NCI-H345 treated with DMSO at 0.1 percent for 48 hours (cell line): Measurements from ENCODE around the gene ADM2.
"Not testable (repeated sequence)": the region's sequence is repeated elsewhere in the genome, so short reads cannot be mapped to it uniquely, and the experiment has no call there.

Experiments
- DNase-seq: peaks from one replicate; lab custom pipeline; 2025; ENCODE audit not compliant: unreplicated experiment; lab: John Stamatoyannopoulos, UW

The ADM2 gene, protein sequence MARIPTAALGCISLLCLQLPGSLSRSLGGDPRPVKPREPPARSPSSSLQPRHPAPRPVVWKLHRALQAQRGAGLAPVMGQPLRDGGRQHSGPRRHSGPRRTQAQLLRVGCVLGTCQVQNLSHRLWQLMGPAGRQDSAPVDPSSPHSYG

DNA sequence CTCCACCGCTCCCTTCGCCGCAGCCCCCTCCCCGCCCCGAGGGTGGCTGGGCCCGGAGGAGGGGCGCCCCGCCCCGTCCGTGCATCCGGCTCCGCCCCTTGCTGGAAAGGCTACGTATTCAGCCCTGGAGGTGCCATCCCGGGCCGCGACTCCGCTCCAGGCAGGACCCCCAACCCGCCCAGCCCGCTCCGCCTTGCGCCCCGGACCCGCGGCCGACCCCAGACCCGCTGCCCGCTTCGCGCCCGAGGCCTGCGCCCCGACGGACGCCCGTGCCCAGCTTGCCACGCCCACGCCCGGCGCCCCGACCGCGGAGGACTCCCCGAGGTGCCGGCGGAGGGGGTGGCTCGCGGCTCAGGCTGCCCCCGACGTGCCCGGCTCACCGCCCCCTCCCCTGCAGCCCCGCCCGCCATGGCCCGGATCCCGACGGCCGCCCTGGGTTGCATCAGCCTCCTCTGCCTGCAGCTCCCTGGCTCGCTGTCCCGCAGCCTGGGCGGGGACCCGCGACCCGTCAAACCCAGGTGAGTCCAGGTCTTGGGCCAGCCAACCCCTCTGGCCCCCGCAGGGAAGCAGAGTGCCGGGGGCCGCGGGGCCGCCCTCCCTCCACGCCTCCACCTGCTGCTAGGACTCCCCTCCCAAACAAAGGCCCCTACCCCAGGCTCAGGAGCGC is at the start of gene ADM2:
TSS of gene ADM2 (plus strand) at position 104 of the 667 bp plus-strand sequence. CDS start at position 409, 305 bp downstream.
- DNase-seq = no peak

DNA sequence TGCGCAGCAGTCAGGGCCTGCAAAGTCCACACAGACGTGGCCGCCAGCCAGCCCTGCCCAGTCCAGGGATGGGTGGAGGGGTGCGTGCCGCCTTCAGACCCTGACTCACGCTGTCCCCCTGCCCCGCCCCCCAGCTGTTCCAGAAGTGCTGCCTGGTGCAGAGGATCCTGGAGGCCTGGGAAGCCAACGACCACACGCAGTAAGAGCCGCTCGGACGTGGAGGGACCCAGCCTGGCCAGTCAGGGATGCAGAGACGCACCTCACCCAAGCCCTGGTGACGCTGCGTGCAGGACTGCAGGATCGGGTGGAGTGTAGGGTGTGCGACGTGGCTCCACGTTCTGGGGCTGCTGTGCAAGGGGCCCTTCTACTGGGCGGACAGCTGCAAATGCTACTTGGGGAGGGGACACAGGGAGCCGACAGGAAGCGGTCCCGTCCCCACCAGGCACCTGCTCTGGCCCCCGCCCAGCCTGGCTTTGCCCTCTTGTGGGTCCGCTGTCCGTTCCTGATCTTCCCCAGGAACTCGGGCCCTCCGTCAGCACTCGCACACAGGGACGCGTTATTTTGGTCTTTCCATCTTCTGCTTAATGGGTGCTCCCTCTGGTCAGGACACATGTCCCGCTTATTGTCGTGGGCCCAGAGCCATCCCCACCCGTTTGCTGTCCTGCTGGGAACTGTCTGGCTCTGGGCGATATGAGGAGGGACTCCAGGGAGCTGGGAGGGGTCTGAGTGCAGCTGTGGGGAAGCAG is 49.0 kb upstream of the ADM2 start:
- DNase-seq = no peak

DNA sequence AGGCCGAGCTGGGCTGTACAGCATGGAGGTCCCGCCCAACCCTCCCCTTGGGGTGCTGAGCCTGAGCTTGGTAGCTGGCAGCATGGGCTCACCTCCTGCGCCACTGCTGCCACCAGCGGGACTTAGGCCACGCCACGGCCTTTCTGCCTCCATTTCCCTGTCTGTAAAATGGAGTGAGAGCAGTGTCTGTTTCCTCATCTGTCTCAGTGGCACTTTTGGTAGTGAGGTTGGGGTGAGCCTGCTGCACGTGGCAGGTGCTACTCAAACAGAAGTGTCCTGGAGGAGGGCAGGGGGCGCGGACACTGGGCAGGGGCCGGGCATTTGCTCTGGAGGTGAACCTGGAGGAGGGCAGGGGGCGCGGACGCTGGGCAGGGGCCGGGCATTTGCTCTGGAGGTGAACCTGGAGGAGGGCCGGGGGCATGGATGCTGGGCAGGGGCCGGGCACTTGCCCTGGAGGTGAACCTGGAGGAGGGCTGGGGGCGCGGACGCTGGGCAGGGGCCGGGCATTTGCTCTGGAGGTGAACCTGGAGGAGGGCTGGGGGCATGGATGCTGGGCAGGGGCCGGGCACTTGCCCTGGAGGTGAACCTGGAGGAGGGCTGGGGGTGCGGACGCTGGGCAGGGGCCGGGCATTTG is 48.3 kb upstream of the ADM2 start:
- not testable (repeated sequence) for DNase-seq

DNA sequence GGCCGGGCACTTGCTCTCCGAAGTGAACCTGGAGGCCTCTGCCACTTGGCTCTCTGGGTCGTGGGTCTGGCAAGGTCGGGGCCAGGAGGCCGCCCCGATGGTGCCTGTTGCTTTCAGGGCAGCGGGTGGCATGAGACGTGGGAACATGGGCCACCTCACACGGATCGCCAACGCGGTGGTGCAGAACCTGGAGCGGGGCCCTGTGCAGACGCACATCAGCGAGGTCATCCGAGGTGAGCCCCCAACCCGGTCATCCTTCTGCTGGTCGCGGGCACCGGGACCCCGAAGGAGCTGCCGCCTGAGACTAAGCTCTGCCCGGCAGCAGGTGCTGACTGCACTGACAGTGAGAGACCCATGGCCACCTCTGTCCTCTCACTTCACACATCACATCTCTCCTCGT is 46.5 kb upstream of the ADM2 start:
- no peak for DNase-seq

DNA sequence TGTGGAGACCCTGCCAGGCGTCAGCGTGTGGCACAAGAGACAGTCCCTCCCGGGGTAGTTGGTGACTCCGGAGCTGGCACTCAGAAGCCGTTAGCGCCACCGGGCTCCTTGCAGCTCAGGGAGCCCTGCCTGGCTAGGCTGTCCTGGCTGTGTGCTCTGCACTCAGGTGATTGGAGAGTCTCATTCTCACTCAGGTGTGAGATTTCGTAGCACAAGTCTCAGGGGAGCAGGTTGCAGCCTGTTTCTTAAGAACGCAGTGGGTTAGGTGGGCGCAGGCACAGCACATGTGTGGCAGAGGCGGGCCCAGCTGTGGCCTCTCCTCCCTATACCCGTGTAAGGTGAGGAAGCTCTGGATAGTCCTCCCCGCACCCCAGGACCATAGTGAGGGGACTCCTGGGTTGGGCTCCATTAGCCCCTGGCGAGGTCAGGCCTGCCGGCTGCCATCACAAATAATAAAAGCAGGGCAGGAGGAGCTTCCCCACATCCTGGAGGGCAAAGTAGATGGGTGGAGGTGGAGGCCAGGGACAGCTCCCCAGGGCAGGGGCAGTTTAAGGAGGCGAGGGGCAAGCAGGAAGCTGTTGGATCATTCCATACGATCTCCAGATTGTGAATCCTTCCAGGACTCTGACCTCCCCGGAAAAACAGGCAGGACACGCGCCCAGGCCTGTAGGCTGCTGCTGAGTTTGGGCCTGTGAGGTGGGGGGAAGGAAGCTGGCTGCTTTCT is 45.9 kb upstream of the ADM2 start:
- no peak for DNase-seq

DNA sequence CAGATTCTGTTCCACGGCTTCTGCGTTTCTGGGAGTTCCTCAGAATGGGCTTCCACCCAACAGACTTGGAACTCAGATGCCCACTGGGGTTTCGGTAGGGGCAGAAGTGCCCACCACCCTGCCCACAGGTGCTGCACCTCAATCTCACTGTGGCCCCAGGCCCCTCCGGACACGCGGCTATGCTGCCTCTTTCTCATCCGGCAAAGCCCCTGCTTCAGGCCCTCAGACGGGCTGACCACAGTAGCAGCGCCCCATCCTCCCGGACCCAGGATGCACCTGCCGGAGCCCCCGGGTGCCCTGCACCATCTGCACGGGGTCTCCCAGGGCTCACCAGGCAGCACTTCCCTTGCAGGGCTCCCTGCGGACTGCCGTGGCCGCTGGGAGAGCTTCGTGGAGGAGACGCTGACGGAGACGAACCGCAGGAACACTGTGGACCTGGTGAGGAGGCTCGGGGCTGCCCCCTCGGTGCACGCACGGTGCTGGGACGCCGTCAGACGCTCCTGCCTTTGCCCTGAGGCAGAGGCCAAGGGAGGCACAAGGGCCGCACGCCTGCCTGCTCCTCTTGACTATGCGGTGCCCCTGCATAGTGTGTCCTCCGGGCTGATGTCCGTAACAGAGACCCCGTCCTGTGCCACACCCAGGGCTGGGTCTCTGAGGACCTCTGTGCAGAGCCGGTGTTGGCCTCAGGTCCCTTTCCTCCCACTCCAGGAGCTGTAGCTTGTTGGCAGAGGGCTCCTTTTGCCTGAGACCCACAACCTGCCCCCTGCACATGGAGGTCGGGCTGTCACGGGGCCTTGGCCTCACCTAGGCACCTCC is 45.1 kb upstream of the ADM2 start:
- no peak for DNase-seq

DNA sequence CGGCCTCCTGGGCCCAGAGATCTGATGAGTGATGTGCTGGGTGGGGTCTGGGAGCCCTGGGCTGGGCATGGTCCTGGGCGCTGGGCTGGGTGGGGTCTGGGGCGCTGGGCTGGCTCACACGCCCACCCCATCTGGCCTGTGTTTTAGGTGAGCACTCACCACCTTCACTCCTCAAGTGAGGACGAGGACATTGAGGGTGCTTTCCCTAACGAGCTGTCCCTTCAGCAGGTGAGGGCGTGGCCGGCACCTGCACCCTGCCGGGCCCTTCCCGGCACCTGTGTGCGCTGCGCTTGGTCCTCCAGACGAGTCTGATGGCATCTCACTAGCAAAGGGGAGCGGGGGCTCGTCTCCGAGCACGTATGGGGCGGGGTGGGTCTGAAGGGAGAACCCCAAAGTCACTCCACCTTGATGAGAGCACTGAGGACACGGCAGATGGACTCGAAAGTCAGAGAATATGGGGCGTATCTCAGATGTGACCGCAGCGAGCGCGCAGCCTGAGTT is 44.5 kb upstream of the ADM2 start:
- DNase-seq = no peak

DNA sequence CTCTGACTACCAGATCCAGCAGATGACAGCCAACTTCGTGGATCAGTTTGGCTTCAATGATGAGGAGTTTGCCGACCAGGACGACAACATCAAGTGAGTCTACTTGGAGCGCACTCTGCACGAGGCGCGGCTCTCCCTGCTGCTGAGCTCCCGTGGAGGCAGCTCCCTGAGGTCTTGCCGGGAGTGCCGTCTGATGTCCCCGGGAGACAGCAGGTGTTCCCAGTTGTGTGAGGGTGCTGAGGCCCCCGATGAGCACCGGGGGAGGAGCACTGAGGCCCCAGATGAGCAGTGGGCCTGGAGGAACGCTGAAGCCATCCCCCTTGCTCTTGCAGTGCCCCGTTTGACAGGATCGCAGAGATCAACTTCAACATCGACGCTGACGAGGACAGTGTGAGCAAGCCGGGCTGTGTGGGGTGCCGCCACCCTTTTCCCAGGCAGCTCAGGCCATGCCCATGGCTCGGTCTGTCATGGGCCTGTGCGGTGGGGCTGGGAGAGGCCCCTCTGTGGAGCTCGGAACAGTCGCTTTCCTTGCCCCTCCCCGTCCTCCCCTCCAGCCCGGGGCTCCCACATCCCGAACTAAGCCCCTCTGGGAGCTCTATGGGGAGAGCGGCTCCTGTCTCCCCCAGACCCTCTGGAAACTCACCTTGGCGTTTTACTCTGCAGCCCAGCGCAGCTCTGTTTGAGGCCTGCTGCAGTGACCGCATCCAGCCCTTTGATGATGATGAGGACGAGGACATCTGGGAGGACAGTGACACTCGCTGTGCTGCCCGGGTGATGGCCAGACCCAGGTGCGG is 43.6 kb upstream of the ADM2 start:
- DNase-seq = no peak

DNA sequence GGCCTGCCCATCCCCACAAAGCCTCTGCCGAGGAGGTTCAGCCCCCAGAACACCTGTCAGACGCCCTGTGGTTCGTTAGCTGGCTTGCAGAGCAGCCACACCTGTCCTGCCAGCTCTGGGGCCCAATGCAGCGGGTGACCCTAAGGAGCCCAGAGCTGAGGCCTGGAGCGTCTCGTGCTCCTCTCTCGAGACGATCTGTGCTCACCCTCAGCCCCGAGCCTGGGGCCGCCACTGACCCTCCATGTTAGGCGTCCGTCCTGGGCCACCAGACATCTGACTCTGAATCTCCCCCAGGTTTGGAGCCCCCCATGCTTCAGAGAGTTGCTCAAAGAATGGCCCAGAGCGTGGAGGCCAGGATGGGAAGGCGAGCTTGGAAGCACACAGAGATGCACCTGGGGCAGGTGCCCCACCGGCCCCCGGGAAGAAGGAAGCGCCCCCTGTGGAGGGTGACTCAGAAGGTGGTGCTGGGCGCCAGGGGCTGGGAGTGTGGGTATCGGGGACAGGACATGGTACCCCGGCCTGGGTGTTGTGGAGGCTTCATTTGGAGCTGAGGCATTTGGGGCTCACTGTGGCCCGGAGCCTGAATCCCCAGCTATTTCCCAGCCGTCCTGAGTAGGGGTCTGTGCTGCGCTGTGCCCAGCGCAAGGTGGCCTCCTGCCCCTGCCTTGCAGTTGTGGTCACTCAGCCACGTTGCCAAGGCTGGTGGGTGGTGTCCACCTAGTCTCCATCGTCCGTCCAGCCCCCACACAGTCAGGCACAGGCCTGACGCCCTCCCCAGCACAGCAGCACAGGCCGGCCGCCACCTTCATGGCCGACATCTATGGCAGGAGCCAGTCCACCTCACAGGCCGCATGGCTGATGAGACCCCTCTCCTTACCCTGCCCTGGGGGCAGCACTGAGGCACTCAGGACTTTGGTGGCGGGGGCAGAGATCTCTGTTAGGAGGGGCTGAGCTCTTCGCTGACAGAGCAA is 42.8 kb upstream of the ADM2 start:
- no peak for DNase-seq

DNA sequence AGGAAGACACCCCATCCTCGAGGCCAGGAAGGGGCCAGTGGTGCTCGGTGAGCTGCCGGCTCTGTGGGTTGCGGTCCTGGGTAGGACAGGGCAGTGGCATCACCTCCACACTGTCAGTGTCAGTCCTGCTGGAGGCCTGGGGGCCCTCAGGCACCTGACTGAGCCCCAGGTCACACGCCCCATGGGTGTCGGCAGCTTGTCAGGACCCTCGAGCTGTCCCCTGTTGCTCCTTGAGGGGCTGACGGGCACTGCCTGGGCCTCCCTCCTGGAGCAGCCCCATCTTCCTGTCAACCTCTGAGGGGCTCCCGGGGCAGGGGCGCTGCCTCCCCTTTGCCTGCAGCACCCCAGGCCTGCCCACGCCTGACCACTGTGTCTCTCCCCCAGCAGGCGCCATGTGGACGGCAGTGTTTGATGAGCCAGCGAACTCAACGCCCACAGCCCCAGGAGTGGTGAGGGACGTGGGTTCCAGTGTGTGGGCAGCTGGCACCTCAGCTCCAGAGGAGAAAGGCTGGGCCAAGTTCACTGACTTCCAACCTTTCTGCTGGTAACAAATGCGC is 42.0 kb upstream of the ADM2 start:
- no peak for DNase-seq

DNA sequence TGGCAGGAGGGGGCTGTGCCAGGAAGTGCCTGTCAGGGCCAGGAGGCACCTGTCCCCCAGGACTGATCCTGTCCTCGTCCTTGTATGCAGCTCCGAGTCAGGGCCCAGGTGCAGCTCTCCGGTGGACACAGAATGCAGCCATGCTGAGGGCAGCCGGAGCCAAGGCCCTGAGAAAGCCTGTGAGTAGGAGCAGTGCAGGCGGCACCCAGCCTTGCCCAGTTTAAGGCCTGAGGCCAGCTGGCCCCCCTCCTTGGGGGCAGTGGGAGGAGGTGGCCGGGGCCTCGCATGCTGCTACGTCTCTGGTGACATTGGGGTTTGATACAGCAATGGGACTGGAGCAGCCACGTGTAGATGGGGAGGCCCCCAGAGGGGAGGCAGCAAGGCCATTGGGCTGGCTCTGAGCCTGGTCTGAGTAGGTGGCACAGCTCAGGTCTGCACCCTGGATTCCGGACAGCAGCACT is 41.4 kb upstream of the ADM2 start:
- DNase-seq = no peak

DNA sequence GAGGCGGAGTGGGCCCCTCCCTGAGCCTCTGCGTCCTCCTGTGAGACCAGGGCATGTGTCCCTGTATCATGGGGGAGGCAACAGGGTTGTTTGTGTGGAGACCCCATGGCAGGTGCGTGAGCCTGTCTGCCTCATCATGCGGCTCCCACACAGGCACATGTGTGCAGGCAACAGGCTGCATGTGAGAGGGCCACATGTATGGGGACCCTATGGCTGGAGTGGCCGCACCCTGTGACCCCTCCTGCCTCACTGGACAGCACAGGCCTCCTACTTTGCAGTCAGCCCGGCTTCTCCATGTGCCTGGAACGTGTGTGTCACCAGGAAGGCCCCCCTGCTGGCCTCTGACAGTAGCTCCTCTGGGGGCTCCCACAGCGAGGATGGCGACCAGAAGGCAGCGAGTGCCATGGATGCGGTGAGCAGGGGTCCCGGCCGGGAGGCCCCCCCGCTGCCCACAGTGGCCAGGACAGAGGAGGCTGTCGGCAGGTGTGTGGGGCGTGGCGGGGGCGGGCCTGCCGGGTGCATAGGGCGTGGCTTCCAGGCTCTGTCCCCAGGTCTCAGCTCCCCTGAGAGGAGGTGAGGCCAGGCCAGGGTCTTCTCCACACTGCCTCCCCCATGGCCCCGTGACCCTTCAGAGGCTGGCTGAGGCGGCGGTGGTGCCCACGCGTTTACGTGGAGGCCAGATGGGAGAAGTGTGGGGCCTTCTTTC is 40.6 kb upstream of the ADM2 start:
- DNase-seq = no peak

DNA sequence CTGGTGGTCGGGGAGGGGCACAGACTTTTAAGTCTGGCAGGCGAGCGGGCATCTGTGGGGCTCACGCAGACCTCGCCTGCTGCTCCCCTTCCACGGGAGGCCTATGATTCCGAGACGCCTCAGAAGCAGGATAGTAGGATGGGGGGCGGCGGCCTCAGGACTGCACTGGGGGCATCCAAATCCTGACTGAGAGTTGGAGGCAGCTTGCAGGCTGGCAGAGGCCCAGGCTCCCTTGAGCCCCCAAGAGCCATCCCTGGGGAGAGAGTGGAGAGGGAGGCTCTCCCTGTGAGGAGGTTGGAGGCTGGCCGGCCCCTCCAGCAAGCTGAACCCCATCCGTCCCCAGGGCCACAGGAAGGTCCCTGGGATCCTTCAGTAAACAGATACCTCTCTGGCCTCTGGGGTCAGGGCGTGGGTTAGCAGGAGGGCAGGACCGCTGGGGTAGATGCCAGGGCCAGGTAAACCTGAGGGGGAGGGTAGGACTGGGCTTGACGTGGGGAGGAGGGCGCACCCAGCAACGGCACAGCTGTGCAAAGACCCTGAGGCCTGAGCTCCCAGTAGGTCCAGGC is 39.8 kb upstream of the ADM2 start:
- DNase-seq = no peak

DNA sequence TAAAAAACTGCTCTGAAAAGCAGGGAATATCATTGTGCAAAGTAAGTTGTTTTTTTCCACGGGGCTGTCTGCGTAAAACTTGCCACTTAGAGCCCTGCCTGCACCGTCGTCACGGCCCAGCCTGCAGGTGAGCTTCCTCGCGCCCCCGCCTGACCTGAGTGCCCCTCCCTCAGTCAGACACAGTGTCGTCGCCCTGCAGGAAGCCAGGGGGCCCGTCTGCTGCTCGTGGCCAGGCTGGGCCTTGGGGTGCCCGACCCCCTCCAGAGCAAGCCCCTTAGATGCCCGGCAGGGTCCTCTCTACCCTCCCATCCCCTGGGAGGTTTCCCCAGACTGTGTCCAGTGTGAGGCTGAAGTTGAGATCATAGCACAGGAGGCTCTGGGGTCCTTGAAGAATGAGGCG is 38.1 kb upstream of the ADM2 start:
- DNase-seq = no peak

DNA sequence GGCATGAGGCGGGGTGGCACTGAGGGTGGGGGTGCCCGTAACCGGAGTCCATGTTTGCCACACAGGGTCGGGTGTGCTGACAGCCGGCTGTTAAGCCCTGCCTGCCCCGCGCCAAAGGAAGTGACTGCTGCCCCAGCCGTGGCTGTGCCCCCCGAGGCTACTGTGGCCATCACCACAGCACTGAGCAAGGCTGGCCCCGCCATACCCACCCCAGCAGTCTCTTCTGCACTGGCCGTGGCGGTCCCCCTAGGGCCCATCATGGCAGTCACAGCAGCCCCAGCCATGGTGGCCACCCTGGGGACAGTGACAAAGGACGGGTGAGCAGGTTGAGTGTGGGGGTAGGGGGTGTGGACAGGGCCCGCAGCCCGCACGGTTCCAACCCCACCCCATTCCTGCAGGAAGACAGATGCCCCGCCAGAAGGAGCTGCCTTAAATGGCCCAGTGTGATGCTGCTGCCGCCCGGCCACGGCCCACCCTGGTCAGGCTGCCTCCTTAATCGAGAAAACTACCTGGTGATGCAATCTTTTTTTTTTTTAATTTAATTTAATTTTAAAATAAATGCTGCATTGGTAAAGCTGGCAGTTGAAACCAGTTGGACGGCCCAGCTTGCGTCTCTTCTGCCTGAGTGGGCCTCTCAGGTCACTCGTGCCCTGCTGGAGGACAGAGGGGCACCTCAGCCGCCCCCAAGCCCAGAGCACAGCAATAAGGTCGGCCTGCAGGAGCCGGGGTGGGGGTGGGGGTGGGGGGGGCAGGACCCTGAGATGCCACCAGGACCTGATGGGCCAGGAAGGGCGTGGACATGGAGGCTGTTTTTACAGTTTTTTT is 37.3 kb upstream of the ADM2 start:
- DNase-seq = no peak

DNA sequence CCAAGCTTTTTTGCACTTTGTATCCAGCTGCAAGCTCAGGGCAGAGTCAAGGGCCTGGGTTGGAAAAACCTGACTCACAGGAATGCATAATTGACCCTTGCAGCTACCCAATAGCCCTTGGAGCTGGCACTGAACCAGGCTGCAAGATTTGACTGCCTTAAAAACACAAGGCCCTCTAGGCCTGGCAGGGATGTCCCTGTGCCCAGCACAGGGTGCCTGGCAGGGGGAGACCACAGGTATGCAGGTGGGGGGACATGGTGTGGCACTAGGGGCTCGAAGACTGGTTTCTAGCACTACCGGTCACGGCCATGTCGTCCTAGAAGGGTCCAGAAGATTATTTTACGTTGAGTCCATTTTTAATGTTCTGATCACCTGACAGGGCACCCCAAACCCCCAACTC is 36.7 kb upstream of the ADM2 start:
- DNase-seq = no peak
